M059J (cell line): Measurements from ENCODE around the gene CLEC16A. TPM values are rescaled to one million over a fixed set of nuclear protein-coding genes. Genes with fewer than 3 reads are reported as not detected.
"Not testable (repeated sequence)": the region's sequence is repeated elsewhere in the genome, so short reads cannot be mapped to it uniquely, and the experiment has no call there.

ENCODE experiments used
- DNase-seq: peaks from one replicate; pipeline ENCODE4 v3.0.0-alpha.2; 2012; ENCODE audit warnings: low read depth
- total RNA-seq: library from RNA; depleted of rRNA; stranded (reverse); fragments of >200 nt; shearing (Covaris generic); gene quantifications from 2 replicates; pipeline ENCODE4 v1.2.3, GENCODE V29; 2014

The CLEC16A gene
- total RNA-seq, 1 experiment from 2014 or later = 15.6 TPM

- DNase-seq = not testable (repeated sequence)
These were observed 22.2 kb downstream of the CLEC16A start for GRCh38 chr16:10966559-10966958.

DNA sequence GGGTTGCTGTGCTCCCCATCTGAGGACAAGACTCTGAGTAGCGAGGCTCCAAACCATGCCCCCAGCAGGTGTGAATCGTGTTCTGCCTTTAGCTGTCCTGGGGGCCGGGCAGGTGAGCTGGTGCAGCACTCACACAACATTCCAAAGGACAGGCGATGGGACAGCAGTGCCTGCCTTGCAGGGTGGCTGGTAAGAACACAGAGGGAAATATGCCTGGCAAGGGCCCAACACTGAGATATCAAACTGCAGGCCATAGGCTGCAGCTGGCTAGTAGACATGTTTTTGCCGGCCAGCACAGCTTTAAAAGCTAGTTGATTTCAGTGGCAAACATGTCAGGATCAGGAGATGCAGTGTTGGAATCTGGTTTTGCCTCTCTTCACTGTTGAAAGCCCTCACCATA is 23.6 kb downstream of the CLEC16A start:
- no peak for DNase-seq

GRCh38 chr16:10968498-10968897 is 24.1 kb downstream of the CLEC16A start:
- DNase-seq = no peak

DNA sequence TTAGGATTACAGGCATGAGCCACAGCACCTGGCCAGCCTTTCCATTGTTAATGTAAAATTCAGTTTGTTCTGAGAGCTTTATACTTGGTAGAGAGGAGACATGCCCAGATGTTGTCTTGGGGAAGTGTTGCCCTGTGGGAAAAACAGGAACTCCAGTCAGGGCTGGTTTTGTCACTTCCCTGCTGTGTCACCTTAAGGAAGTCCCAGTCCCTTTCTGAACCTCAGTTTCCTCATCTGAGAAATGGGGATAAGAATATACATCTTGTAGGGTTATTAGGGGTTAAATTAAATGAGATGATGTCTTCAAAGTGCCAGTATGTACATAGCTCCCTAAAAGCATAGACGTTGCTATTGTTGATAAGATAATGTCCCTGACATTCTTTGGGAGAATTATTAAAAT is 25.3 kb downstream of the CLEC16A start:
- no peak for DNase-seq

DNA sequence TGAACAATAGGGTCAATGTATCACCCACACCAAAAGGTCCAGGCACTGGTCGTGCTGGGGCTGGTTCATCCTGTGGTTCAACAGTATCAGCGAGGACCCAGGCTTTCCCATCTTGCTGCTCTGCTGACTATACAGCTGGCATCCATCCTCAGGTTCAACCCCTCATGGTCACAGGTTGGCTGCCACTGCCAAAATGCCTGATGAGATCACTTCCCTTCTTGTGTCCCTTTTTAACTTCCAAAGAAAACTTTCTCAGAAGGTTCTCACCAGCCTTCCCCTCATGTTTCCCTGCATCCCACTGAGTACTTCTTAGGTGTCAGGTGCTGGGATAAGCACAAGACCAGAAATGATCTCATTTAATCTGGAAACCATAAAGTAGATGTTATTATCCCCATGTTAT is 25.7 kb downstream of the CLEC16A start:
- DNase-seq = peak; percentile 43

DNA sequence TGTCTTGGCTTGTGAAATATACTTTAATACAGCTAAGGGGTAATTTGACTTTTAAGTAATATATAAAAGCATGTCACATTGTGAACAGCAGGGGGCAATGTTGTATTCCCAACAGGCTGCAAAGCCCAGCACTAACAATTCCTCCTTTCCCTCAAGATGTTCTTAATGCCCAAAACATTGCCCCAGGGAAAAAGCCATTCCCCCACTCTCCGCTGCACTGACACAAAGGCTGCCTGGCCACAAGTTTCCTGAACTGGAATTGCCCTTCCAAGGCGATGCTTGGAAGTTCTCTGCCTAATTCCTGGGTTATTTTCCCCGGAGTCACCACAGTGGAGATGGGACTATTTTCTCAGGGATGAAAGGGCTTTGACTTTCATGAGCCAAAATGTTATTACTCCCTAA is 27.2 kb downstream of the CLEC16A start:
- peak; percentile 96 for DNase-seq

GRCh38 chr16:10972108-10972818 is 27.9 kb downstream of the CLEC16A start:
- DNase-seq = no peak

DNA sequence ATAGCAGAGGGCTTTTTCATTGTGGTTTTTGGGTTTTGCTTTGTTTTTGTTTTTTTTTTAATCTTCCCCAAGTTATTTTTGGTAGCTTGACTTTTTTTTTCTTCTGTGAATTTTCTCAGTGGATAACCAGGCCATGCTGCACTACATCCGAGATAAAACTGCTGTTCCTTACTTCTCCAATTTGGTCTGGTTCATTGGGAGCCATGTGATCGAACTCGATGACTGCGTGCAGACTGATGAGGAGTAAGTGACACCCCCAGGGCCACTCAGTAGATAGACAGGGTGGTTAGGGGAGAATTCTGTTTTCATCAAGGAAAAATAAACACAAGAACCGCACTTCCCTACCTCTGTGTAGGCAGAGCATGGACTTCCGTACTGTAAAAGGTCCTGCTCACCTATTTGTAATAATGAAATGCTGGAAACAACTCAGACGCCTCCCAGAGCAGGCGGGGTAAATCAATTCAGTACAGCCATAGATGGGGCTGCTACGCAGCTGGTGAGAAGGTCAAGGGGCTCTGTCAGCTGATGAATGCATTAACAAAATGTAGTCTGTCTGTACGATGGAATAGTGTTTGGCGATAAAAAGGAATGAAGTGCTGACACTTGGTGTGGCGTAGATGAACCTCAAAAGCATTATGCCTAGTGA is 28.6 kb downstream of the CLEC16A start:
- DNase-seq = no peak

DNA sequence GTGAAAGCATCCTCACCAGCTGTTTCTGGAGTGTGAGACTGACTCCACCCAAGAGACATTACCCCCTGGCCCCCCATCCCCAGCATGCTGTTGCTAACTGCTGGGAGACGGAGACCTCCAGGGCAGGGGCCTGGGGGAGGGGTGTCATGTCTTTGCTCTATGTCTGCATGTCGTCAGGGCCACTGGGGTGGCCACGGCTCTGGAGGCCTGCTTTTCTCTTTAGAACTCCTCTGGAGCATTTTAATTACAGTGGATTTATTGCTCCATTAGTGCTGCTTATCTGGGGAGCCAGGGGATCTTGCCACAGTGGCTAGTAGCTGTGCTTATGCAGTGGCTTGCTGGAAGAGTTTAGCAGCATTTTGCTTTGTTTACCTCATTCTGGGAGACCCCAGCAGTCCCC is 32.3 kb downstream of the CLEC16A start:
- no peak for DNase-seq

- no peak for DNase-seq
These were observed 33.8 kb downstream of the CLEC16A start for GRCh38 chr16:10978124-10978523.

DNA sequence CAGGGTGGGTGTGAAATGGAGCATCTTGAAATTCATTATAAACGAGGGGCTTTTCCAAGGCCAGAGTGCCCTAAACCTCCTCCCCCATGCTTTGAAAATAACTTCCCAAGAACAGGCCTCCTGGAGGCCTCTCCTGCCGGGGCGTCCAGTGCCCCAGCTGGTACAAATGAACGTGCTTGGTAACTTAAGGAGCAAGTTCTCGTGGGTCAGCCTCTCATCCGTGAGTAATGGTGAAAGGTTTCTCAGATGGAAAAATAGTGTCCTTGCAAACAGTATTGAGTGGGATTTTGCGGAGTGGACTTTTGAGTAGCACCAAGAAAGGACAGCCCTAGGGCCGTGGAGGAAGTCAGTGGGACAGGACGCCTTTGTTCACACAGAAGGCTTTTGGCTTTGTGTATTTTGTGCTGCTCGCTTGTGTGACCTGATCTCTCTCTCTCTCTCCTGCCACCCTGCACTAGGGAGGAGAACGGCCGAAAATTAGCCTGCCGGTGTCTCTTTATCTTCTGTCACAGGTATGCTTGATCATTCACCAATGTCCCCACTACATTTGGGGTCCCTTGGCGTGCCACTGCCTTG is 34.6 kb downstream of the CLEC16A start:
- no peak for DNase-seq

- DNase-seq = no peak
These were observed 35.6 kb downstream of the CLEC16A start for GRCh38 chr16:10979717-10980601.

- no peak for DNase-seq
These were observed 36.4 kb downstream of the CLEC16A start for GRCh38 chr16:10980813-10981212.

DNA sequence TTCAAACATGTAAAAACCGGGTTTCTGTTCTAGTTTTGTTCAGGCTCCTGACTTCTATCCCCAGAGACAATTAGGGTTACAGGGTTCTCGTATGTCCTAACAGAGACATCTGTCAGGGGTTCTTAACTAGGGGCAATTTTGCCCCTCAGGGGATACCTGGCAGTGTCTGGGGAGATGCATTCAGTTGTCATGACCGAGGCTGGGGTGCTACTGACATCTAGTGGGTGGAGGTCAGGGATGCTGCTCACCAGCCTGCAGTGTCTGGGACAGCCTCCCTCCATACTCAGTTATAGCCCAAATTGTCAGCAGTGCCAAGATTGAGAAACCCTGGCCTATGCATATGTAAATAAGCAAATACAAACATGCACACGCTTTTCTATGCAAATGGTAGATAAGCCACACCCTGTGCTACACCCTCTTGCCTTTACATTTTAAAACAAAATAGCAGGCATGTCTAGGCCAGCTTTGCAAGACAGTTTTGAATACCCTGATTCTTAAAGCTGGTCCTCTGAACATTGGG is 37.4 kb downstream of the CLEC16A start:
- DNase-seq = no peak

- no peak for DNase-seq
These were observed 38.2 kb downstream of the CLEC16A start for GRCh38 chr16:10982465-10983150.

GRCh38 chr16:10983159-10983558 is 38.8 kb downstream of the CLEC16A start:
- DNase-seq = no peak

DNA sequence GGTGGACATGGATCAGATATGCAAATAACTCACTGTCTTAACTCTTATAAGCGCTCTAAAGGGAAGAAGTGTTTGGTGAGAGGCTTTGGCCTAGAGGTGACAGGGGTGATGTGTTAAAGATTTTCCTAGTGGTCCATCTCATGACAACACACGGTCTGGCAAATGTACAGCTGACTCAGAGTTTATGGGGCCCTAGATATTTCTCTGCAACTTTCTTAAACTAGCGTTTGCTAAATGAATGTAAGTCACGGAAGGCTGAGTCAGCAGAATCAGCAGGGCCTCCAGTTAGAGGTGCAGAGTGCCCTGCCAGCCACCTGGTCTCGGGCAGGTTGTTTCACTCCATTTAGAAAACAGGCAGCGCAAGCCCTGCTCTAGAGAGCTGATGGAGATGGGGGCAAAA is 40.1 kb downstream of the CLEC16A start:
- peak; percentile 85 for DNase-seq

DNA sequence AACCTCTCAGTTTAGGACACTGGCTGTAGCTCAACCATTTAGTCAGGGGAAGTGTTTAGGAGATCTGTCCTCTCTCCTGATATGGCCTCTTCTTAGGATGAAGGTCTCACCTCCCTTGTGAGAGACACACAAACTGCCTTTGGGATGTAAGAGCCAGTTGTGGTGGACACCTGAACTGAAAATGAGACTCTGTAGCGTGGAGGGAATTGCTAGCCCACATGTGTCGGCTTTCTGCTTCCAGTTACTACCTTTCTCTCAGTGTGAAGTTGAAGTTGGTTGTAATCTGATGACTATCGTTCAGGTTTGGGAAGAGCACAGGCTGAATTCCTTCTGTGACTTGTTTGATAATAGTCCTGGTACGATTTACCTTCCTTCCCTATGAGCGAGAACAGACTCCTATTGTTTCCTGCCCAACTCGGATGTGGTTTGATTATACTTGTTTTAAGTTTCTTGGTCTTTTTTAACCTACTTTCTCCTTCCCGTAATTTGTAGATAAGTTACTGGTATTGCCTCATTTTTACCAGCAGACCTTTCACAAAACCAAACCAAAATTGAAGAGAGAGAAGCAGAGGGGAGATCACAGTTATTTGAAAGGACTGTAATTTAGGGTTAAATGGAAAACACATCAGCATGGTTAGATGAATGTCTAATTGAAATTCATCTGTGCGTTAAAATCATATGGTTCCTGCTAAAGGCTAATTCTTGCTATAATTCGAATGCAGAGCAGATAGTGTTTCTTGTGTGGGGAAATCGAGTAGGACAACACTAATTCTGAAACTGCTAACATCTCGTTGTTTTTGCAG is 43.2 kb downstream of the CLEC16A start:
- no peak for DNase-seq

DNA sequence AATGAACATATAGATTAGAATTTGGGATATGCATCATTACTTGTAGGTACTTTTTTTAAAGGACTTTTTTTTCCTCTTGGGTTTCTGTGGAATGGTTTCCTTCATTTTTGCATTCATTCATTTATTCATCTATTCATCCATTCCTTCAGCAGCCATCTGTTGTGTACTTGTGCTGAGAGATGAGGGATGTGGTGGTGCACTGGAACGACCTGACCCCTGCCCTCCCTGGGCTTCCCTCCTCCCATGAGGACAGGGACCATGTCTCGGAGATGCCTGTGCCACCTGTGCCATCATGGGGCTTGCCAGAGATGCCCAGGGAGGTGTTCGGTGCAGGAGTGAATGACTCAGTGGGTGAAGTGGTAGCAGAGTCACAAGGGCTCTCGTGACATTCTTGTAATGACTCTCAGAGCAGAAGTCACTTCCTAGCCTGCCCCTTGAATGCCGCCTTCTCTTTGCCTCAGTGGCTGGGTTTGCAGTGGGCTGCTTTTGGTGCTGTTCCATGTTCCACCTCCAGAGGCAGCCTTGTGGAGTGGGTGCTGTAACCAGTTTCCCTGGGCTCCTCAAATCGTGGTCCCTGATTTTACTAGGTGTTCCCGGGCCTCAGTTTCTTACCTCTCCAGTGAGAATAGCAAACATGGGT is 43.9 kb downstream of the CLEC16A start:
- no peak for DNase-seq

DNA sequence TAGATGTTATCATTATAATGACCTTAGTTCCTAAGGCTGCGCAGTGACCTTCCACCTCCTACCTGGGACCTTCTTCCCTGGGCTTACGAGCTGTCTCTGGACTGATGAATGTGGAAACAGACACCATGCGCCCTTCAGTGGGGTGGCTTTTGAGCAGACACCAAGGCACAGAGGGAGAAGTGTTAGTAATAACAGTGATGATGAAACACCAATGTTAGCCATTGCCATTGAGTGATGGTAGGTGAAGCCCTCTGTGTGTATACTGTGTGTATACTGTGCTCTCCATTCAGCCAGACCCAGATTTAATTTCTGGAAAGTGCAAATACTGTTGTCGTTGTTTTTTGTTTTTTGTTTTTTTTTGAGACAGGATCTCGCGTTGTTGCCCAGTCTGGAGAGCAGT is 44.5 kb downstream of the CLEC16A start:
- no peak for DNase-seq
